GM19452 (cell line): ENCODE measurements around the gene AP5S1.
A peak's percentile ranks its signal among the peaks of the same experiment; 100 is the strongest.
"Not testable (repeated sequence)": the region's sequence is repeated elsewhere in the genome, so short reads cannot be mapped to it uniquely, and the experiment has no call there.

ENCODE experiments used
- ATAC-seq: cut with Tn5 transposase; IDR thresholded peaks from one replicate; pipeline ENCODE4 v1.9.1; 2021; ENCODE audit not compliant: unreplicated experiment

The AP5S1 gene

DNA sequence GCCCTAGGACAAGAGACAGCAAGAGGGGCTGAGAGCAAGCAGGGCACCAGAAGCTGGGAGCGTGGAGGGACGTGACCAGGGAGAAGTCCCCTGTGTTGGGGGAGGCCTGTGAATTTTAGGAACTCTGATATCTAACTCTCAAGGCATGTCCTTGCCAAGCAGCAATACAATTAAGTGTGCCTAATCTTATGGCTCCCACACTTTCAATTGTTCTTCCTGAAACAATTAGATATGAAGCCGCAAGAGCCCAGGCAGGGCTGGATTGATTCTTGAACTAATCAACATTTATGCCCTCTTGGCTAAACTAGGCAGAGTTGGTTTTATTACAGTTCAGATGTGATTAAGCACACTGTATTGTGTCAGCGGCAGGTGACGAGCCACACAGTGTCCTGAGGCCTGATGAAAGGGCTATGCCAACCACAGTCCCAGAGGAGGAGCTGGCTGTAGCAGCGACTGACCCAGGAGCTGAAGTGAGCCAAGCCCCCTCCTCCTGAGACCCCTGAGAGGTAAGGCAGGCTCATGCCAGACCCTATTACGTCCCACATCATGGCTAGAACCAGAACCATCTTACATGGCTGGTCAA lies 22.1 kb downstream of the AP5S1 start:
- no peak for ATAC-seq

DNA sequence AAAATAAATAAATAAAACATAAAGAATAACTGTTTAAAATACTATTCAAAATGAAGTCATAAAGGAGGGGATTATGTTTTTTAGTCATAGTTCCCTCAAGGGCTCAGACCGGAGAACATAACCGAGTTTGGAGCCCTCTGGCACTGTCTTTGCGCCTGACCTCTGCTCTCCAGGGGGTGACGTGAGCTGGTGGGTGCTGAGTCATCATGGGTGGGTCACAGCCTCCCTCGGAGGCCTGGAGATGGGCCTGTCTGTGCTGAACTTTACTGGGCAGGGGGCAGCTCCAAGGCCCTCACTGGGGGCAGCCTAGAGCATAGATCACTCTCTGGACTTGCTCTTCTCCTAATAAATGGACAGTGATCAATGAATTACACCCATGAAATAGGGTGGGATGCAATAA lies 23.1 kb downstream of the AP5S1 start:
- ATAC-seq = no peak

DNA sequence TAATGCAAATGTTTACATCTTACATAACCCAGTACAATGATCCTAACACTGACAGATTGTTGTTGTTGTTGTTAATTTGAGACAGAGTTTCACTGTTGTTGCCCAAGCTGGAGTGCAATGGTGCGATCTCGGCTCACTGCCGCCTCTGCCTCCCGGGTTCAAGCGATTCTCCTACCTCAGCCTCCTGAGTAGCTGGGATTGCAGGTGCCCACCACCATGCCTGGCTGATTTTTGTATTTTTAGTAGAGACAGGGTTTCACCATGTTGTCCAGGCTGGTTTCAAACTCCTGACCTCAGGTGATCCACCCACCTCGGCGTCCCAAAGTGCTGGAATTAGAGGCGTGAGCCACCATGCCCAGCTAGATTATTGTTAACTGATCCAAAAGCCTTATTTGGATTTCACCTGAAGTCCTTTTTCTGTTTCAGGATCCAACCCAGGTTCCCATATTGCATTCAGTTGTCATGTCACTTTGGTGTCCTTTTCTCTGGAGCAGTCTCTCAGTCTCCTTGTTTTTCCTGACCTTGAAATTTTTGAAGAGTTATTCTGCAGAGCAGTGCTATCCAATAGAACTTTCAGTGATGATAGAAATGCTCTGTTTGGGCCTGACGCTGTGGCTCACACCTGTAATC lies 23.8 kb downstream of the AP5S1 start:
- ATAC-seq = not testable (repeated sequence)

DNA sequence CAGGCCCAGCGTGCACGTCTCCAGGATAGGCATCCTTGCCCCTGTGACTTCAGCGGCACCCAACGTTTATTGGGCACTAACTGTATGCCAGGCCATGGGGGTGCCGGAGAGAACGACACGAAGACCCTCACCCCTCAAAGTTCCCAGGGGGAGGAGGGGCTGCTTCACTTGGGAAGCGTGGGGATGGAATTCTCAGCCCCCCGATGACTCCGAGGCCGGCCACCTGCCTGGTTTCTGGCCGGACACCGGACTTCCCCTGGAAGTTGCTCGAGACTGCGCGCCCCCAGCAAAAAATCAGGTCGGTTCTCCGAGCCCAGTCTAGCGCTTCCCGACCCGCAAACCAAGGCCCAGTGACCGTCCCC lies 26.0 kb downstream of the AP5S1 start:
- no peak for ATAC-seq

DNA sequence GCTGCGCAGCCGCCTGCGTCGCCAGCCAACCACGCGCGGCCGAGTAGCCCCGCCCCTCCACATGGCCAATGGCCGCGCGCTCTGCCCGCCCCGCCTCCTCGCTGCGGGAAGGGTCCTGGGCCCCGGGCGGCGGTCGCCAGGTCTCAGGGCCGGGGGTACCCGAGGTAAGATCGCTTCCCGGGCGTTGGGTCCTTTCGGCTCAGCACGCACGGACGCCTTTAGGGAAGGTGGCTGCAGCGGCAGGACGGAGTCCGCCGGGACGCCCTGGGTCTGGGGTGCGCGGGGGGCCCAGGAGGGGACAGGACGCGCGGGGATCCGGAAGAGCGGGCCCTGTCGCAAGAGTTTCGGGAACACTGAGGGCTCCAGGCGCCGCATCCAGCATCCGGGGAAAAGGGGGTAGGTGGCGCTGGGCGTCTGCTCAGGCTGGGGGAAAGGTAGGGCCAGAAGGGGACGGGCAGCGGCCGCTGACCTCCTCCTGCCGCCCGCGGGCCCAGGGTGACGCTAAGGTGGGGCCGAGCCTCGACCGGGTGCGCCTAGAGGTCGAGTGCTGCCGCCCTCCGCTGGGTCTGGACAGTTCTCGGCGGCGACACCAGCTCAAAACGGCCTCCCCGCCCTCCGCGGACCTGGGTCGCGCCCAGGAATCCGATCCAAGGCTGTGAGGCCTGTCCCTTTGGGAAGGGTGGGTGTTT lies 26.5 kb downstream of the AP5S1 start, which contains the start of gene MAVS:
TSS of gene MAVS (plus strand) at position 95 of the 689 bp plus-strand sequence. CDS start 7,791 bp downstream, outside the sequence.
- peak; percentile 93 for ATAC-seq

DNA sequence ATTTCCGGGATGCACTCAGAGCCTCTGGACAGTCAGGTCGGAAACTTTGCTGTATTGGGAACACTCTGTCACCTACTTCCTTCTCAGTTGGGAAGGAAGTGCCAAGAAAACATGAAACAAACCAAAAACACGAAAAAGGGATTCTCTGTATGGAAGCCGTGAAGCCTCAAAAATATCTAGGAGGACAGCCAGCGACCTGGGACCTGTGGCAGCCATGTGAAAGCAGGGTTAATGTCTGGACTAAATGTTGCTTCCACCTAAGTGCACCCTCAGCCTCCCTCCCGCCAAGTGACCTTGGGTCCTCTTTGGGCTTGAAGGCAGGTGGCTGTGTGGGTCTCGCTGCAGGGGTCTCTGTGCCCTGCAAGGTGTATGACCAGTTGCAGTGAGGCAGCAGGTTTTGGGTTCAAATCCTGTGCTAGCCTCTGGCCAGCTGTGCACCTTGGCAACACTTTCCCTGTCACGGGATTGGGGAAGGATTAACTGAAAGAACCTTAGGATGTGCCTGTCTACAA lies 27.1 kb downstream of the AP5S1 start:
- ATAC-seq = no peak

DNA sequence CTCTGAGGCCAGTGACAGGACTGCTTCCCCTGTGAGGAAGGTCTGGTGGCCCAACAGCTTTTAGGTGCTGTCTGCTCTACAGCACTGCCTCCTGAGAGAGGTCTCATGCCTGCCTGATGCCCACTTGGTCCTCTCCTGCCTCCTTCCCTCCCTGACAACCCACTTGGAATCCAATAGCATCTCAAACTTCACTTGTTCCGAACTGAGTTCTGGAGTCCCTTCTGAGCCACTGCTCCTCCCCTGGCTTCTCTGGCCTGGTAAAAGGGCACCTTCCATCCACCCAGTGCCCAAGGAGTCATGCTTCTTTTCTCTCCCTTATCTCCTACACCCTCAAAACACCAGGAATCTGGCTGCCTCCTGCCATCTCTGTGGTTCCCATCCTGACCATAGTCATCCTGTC lies 28.2 kb downstream of the AP5S1 start:
- no peak for ATAC-seq

DNA sequence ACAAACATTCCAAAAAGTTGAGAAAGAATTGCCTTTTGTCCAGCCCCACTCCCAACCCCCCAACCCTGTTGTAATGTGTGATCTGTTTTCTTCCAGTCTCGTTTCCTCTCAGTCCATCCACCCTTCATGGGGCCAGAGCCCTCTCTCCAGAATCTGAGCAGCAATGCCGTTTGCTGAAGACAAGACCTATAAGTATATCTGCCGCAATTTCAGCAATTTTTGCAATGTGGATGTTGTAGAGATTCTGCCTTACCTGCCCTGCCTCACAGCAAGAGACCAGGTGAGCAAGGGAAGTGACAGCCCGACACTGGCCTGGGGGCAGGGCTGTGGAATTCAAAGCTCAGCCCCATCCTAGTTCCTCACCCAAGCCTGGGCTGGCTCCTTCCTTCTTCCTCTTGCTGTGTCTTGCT lies 34.1 kb downstream of the AP5S1 start:
- no peak for ATAC-seq

DNA sequence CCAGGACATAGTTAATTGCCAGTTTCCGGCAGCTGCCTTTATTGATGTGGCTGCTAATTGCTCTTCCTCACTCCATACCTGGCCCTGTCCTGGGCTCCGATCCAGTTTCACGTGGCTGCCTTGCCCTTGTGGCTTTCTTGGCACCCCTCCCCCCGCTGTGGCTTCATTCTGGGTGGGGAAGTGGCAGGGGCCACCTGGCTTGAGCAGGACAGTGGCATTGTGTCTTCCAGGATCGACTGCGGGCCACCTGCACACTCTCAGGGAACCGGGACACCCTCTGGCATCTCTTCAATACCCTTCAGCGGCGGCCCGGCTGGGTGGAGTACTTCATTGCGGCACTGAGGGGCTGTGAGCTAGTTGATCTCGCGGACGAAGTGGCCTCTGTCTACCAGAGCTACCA lies 37.1 kb downstream of the AP5S1 start:
- ATAC-seq = no peak

DNA sequence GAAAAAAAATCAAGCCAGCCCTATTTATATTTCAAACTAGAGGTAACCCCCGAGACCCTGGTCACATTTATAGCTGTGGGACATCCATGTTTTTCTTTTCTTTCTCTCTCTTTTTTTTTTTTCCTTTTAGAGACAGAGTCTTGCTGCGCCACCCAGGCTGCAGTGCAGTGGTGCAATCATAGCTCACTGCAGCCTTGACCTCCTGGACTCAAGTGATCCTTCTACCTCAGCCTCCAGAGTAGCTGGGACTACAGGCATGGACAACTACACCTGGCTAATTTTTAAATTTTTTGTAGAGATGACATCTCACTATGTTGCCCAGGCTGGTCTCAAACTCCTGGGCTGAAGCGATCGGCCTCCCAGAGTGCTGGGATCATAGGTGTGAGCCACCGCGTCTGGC lies 38.3 kb downstream of the AP5S1 start:
- no peak for ATAC-seq

DNA sequence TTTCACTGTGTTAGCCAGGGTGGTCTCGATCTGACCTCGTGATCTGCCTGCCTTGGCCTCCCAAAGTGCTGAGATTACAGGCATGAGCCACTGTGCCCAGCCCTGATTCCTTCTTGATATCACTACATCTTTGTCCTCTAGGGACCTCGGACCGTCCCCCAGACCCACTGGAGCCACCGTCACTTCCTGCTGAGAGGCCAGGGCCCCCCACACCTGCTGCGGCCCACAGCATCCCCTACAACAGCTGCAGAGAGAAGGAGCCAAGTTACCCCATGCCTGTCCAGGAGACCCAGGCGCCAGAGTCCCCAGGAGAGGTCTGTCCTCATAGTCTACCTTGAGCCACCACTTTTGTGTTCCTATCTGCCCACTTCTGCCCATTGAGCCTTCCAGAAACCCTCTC lies 40.8 kb downstream of the AP5S1 start:
- no peak for ATAC-seq

DNA sequence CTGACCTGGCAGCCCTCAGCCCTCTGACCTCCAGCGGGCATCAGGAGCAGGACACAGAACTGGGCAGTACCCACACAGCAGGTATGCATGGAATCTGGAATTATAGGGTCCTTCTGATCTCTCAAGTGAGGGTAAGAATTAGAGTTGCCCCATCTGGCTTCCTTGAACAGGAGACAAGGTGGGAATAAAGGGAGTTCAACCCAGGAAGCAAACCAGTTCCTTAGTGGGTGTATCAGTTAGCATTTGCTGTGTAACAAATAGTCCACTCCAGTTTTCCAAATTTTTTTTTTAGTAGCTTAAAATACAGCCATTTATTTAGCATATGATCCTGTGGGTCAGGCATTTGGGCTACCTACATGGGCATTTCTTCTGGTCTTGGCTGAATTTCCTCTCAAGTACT lies 42.0 kb downstream of the AP5S1 start:
- ATAC-seq = no peak

DNA sequence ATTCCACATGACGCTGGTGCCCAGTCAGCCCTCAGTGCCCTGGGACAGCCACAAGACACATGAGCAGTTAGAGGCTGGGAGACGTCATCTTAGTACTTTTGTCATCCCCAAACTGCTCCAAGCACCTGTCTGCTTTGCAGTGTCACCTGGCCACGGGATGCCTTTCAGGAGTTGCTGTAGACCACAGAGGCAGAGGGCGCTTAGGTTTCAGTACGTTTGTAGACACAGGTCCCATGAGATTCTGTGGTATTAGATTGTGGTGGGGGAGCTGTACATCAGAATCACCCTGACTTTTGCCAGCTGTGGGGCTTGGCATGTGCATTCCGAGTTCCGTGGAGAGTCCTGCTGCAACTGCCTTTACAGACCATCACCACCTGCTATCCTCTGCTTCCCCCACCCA lies 43.0 kb downstream of the AP5S1 start:
- ATAC-seq = no peak

DNA sequence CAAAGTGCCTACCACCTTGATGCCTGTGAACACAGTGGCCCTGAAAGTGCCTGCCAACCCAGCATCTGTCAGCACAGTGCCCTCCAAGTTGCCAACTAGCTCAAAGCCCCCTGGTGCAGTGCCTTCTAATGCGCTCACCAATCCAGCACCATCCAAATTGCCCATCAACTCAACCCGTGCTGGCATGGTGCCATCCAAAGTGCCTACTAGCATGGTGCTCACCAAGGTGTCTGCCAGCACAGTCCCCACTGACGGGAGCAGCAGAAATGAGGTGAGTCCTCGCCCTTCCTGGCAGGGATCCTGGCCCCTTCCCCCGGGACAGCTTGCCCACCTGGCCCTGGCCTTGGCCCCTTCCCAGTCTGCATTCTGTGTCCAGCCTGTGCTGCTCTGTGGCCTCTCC lies 44.2 kb downstream of the AP5S1 start:
- ATAC-seq = no peak

DNA sequence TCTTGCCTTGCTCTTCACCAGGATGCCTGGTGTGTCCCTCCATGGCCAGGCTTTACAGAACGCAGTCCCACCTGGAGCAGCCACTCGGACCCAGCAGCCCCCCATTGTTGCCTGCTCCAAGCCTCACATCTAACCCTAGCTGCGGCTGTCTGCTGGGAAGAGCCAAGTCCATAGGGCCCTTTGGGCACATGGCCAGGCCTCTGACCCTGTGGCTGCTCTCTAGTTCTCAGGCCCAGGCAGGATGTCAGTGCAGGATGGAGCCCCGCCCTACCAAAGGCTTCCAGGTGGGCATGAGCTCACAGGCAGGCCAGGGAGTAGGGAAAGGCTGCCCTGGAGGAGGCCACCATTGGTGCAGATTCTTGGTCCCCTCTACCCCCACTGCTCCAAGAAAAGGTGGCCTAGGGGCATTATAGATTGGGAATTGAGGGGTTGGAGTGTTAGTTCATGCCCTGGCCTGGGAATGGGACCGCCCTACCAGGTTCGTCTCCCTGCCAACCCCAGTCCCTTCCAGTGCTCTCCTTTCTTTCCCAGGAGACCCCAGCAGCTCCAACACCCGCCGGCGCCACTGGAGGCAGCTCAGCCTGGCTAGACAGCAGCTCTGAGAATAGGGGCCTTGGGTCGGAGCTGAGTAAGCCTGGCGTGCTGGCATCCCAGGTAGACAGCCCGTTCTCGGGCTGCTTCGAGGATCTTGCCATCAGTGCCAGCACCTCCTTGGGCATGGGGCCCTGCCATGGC lies 45.0 kb downstream of the AP5S1 start:
- no peak for ATAC-seq

DNA sequence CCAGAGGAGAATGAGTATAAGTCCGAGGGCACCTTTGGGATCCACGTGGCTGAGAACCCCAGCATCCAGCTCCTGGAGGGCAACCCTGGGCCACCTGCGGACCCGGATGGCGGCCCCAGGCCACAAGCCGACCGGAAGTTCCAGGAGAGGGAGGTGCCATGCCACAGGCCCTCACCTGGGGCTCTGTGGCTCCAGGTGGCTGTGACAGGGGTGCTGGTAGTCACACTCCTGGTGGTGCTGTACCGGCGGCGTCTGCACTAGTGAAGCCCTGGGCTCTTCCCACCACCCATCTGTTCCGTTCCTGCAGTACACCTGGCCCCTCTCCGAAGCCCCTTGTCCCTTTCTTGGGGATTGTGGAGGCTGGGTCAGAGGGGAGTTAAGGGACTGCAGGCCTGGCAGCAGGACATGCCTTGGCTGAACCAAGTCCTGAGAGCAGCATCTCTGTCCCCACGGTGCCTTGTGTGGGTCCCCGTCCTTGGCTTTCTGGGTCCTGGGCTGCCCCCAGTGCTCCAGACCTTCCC lies 45.6 kb downstream of the AP5S1 start:
- ATAC-seq = no peak

DNA sequence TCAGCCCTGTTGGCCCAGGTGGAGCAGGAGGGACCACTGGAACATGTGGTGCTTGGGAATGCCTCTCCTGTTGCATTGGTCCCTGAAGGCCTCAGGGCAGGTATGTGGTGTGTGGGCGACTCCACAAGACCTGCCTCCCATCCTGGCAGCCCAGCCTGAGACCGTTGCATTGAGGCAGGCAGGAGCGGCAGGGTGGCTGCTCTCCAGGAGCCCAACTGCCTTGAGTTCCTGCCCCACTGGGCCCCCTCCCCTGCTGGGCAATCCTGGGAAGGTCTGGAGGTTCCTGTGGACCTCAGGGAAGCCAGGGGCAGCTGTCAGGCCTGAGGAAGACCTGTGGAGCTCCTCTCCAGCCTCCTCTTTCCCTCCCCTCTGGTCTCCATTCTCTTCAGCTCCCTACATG lies 46.1 kb downstream of the AP5S1 start:
- no peak for ATAC-seq

DNA sequence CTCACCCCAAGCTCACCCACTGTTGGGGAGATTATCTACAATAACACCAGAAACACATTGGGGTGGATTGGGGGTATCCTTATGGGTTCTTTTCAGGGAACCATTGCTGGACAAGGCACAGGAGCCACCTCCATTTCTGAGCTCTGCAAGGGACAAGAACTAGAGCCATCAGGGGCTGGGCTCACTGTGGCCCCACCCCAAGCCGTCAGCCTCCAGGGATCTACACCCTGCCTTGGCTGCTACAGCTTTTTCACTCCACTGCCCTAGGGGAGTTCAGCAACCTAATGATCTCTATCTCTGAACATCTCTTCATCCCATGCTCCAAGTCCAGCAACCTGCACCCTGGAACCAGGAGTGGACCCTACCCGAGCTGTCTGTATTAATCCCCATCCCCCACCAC lies 47.5 kb downstream of the AP5S1 start:
- no peak for ATAC-seq

DNA sequence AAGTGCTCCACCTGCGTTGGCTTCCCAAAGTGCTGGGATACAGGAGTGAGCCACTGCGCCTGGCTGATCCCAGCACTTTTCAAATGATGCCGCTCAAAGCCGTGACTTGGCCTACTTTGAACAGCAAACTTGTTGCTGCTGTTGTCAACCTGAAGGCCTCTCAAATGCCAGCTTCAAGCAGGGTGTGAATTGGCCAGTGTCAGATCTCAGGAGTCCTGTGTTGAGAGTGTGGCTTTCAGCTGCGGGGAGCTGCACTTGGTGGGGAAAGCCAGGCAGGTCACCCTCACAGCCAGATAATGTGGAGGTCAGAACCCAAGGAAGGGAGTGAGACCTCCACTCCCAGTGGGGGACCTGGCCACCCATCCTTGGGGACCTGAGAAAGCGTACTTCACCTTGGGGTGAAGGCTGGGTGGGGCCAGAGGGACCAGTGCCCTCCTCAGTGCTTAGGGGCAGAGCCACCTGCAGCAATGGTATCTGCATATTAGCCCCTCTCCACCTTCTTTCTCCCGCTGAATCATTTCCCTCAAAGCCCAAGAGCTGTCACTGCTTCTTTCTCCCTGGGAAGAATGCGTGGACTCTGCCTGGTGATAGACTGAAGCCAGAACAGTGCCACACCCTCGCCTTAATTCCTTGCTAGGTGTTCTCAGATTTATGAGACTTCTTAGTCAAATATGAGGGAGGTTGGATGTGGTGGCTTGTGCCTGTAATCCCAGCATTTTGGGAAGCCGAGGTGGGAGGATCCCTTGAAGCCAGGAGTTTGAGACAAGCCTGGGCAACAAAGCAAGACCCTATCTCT lies 49.7 kb downstream of the AP5S1 start:
- no peak for ATAC-seq

DNA sequence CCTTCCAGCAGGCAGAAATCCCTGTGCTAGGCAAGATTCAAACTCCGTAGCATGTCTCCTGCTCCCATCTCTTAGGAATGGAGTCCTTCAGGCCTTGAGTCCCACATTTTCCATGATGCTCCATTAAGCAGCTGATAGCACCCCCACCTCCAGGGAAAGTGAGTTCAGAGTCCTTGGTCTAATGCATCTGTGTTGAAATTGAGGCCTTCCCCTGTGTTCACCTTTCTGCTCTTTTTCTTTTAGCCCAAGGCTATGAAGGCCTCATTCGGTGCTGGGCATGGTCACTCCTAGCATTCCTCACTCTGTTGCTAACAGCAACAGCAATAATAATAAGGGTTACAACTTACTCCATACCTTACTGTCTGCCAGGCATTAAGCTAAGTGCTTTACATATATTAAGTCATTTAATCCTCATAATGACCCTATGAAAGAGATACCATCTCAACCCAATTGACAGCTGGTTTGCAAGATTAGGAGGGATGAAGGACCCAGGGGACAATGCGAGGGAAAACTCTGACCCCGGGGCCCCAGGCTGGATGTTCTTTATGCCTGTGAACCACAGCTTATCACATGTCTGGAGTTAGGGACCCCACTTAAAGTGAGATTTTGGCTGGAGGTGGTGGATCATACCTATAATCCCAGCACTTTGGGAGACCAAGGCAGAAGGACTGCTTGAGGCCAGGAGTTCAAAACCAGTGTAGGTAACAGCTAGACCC lies 51.4 kb downstream of the AP5S1 start:
- ATAC-seq = no peak
